8988T (cell line): ENCODE data around the gene DIDO1.
"Not testable (repeated sequence)": the region's sequence is repeated elsewhere in the genome, so short reads cannot be mapped to it uniquely, and the experiment has no call there.

Experiments
- DNase-seq: peaks from one replicate; pipeline ENCODE4 v3.0.0; 2011

DIDO1 gene

DNA sequence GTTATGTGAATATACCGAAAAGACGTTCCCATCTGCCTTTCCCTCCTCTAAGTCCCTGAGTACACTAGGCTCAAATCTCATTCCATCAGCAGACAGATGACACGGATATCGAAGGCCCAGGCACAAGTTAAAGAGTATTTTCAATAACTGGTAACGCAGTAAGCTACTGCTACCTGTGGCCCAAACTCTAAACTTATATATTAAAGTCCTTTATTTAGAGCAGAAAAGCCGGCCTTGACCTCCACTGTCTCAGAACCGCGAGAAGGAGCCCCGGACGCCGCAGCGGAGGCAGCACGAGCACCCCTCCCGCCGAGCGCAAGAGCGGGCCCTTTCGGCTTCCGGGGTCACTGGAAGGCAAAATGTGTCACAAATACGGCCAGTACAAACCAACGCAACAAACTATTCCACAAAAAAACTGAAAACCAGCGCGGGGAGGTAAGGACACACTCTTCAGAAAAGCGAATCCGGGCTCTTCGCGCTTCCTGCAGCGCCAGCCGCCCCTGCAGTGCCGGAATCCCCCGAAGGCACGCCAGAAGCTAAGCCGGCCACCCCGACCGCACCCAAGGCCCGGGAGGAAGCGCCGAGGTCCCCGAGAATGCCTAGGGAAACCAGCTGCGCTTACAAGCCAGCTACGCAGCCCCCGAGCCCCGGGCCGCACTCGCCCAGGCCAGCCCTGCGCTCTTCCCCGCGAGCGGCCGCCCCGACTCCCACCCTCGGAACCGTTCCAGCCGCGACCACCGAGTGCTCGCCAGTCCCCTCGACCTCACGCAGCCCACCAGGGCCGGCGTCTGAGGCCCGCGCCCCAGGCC lies 681 bp downstream of the DIDO1 start:
- DNase-seq: no peak

DNA sequence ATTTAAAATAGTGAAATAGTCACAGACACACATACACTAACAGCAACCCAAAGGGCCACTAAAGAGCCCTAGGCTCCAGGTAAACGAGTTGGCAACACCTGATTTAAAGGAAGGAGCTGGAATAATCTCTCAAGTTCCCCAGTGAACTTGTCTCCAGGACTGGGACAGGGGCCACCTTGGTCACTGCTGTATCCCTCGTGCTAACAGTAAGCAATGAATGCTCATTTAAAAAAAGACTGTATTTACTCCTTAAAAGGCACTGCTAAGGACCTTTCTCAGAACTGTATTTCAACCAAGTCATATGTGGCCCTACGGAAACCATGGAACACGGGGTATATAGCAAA lies 1.3 kb downstream of the DIDO1 start:
- DNase-seq: no peak

- DNase-seq: no peak
Measured at GRCh38 chr20:62924442-62925075, 1.7 kb downstream of the DIDO1 start.

DNA sequence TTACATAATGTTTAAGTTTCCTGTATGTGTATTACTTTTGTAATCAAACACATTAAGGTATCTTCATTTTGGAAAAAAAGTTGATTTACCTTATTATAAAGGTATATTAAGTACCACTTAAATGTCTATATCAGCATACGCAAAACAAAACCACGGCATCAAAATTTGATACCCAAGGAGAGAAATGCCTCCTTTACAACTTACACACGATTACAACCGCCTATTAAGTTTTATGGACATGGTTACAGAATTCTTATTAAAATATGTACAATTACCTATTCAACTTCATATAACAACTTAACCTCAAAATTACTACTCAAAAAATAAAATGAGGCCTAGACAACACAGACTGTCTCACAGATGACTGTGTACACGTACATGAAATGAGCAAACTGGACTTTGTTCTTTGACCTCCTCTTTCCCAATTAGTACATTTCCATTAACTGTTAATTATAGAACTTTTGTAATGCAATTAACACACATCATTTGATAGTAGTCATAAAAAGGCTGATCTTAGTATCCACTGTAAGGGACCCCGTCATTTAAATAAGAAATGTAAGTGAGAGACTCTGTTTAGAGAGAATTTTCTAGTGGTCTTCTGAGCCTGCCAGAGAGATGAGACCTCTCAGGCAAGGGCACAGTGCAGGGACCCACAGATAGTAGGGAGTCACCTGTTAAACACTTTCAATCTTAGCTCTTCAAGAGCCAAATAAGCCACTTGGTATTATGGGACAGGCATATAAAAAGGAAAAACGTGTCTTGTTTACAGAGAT lies 2.5 kb downstream of the DIDO1 start:
- no peak for DNase-seq

DNA sequence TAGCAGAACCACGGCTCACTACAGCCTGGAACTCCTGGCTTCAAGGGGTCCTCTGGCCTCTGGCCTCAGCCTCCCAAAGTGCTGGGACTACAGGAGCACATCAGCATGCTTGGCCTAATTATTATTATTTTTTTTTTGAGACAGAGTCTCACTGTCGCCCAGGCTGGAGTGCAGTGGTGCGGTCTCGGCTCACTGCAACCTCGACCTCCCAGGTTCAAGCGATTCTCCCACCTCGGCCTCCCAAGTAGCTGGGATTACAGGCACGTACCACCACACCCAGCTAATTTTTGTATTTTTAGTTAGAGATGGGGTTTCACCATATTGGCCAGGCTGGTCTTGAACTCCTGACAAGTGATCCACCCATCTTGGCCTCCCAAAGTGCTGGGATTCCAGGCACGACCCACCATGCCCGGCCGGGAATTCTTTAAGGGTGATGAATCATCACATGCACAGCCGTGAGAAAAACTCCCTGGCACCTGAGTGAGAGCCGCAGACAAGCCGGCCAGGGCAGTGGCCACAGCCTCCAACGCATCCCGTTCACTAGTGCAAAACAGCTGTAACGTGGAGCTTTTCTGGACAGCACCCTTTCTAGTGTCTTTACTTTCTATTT lies 3.1 kb downstream of the DIDO1 start:
- not testable (repeated sequence) for DNase-seq

- DNase-seq: no peak
Measured at GRCh38 chr20:62922451-62922921, 3.8 kb downstream of the DIDO1 start.

GRCh38 chr20:62921119-62921687 lies 5.1 kb downstream of the DIDO1 start:
- no peak for DNase-seq

DNA sequence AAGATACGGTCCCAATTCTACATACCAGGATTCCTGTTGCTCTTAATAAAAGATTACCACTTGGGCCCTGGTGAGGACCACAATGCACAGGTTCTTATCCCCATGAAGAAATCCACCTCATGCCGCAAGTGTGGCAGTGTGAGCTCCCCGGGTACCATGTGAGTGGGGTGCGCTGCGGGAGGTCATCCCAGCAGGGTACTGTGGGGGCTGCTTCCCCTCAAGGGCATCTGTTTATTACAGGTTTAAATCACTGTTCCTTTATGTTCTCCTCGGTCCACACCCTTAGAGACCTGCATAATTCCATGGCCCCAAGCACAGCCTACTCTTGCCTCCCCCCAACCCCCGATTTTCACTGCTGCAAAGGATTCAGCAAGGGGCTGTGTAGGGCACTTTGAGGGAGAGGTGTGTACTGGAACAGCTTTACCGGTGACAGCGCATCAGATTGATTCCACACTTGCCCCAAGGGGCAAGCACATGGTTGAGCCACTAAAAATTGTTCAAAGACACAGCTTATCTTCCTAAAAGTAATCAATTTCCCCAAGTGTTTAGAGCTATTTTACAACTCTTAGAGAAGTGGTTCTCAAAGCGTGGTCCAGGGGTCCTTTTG lies 6.2 kb downstream of the DIDO1 start:
- DNase-seq: no peak

GRCh38 chr20:62918831-62919230 lies 7.5 kb downstream of the DIDO1 start:
- DNase-seq: no peak

- DNase-seq: no peak
Measured at GRCh38 chr20:62918147-62918546, 8.2 kb downstream of the DIDO1 start.

GRCh38 chr20:62917720-62918119 lies 8.6 kb downstream of the DIDO1 start:
- no peak for DNase-seq

DNA sequence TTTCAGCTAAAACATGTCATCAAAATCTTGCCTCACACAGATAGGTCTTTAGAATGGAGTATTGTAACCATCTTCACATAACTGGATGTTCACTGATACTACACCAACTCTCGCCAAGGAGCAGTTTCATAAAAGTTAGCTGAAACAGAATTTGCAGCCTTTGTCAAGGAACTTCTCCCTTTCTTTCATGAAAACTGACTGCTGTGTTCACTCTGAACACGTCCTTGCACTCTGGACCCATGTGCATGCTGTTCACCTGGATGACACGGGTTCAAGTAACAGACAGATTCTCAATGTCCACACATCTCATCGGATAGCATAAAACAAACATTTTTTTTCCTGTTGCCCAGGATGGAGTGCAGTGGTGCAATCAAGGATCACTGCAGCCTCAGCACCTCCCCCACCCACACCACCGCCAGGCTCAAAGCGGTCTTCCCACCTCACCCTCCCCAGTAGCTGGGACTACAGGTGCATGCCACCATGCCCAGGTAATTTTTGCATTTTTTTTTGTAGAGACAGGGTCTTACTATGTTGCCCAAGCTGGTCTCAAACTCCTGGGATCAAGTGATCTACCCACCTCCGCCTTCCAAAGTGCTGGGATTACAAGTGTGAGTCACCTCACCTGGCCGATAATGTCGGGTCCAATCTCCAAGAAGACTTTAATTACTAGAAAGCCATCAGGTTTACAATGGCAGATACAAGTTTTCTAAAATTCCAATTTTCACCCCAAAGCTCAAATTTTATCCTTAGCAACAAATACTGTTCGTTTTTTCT lies 9.4 kb downstream of the DIDO1 start:
- DNase-seq: no peak

- DNase-seq: no peak
Measured at GRCh38 chr20:62914970-62915457, 11.3 kb downstream of the DIDO1 start.

GRCh38 chr20:62914436-62914835 lies 11.9 kb downstream of the DIDO1 start:
- DNase-seq: no peak

DNA sequence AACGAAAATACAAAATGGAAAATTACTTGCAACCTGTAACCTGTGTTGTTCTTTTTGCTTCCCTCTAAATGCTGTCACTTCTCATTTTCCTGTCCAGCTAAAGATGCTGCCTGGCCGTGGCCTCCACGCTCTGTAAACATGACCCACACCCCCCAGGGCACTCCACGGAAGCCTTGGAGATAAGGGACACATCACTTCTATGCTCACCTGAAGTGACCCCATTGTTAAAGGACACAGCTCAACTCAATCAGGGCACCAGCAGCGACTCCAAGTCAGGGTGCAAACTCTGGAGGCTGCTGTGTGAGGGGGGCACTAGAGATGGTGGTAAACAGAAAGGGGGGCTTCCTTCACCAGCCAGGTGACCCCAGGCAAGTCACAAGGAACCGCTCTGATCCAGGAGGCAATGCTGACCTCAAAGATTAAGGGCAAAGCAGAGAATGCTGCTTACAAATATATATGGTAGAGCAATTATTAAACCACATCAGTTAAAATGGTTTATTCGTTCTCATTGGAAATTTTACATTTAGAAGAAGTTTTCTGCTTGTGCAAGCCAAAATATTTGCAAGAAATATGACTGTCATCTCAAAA lies 13.2 kb downstream of the DIDO1 start:
- DNase-seq: no peak

GRCh38 chr20:62911701-62912280 lies 14.5 kb downstream of the DIDO1 start:
- DNase-seq: no peak

- no peak for DNase-seq
Measured at GRCh38 chr20:62910777-62911497, 15.4 kb downstream of the DIDO1 start.

DNA sequence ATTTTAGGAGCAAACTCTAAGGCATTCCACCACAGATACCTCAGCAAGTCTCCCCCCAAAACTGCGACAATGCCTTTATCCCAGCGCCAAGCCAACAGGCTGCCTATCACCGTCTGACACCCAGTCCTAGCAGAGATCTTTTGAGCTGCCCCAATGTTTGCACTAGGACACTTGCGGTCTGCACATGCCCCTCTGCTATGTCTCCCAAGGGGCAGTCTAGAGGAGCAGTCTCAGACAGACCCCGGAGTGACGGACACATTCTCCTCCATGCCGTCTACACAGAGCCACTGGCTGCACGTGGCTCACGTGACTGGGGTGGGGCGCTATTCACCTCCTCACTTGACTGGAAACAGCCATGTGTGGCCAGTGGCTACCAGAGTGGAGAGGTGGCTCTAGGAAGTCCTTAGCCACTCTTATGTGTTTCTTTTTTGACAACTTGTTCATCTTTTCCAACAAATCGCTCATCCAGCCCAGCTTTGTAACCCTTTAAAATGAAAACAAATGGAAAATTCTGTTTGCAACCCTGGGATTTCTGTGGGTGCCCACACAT lies 16.0 kb downstream of the DIDO1 start:
- DNase-seq: no peak

DNA sequence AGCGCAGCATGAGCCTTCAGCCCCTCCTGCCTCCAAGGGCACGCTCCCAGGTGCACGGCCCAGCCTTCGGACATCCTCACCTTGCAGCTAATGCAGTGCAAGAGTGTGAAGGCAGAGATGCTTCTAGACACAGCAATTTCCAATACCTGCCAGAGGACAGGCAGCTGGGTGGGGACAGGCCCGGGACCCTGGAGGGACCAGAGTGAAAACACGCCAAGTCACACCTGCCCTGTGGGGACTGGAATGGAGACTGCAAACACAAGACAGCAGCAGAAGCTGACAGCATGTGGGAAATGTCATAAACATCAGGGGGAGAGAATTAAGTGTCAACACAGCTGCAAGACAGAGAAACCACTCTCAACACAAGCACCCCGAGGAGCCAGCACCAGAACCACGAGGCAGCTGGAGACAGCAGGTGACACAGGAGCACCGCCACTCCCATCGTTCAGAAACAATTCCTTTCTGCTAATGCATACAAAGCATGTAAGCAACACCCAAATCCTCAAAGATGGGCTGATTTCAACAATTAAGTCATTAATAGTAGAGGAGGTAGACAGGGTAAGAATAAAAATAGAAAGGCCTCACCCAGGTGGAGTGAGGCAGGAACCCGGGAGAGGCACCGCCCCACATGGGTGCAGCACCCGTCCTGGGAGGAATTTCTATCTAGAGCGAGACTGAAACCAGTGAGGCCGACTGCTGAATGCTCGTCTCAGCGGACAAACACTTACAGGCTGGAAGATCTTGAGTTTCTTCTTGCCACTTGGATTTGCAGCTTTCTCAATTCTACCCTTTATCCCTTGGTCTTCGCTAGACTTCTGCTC lies 17.1 kb downstream of the DIDO1 start:
- DNase-seq: no peak
